ENCODE results near the gene KLRB1.
"Not testable (repeated sequence)": the region's sequence is repeated elsewhere in the genome, so short reads cannot be mapped to it uniquely, and the experiment has no call there.

The KLRB1 gene

DNA sequence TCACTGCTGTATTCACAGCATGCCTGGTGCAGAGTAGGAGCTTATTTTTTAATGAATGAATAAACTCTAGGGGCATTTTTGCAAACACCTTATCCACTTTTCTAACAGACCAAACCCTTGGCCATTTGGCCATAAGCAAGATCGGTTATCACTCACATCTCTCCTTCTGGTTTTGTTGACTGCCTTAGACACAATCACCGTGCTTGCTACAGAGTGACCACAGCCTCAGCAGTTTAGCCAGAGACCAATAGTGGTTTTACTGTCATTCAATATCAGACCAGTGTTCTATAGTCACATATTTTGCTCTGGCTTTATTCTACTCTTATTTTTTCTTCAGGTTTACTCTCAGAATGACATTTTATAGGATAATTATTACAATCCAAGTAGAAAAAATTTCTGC lies 2.2 kb downstream of the KLRB1 start:
- TF ChIP-seq, protein P1, sequence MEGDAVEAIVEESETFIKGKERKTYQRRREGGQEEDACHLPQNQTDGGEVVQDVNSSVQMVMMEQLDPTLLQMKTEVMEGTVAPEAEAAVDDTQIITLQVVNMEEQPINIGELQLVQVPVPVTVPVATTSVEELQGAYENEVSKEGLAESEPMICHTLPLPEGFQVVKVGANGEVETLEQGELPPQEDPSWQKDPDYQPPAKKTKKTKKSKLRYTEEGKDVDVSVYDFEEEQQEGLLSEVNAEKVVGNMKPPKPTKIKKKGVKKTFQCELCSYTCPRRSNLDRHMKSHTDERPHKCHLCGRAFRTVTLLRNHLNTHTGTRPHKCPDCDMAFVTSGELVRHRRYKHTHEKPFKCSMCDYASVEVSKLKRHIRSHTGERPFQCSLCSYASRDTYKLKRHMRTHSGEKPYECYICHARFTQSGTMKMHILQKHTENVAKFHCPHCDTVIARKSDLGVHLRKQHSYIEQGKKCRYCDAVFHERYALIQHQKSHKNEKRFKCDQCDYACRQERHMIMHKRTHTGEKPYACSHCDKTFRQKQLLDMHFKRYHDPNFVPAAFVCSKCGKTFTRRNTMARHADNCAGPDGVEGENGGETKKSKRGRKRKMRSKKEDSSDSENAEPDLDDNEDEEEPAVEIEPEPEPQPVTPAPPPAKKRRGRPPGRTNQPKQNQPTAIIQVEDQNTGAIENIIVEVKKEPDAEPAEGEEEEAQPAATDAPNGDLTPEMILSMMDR (IDR thresholded peaks at IDR 0.05; ENCODE audit: insufficient read depth, low read depth, low read length, missing control alignments) = no peak
- H3K4me3 ChIP-seq (ENCODE audit: low read length) = no peak overlapping the region
- no peak for DNase-seq (ENCODE audit: low read depth)

DNA sequence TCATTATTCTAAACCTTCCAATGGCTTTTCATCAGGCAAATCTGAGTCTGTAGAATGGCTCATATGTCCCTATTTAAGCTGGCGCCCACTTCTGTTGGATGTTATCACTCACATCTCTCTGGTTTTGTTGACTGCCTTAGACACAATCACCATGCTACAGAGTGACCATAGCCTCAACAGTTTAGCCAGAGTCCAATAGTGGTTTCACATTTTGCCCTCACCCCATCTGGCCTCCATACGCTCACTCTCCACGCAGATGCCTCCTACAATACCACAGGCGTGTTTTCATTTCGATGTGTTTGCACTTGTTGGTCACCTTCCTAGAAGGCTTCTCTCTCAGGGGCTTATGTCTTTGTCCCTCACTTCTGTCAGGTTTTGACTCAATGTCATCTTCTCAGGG lies 3.4 kb downstream of the KLRB1 start:
- H3K4me3 ChIP-seq (ENCODE audit: low read length) = no peak overlapping the region
- TF ChIP-seq, protein P1 (IDR thresholded peaks at IDR 0.05; ENCODE audit: insufficient read depth, low read depth, low read length, missing control alignments) = no peak
- no peak for DNase-seq (ENCODE audit: low read depth)

DNA sequence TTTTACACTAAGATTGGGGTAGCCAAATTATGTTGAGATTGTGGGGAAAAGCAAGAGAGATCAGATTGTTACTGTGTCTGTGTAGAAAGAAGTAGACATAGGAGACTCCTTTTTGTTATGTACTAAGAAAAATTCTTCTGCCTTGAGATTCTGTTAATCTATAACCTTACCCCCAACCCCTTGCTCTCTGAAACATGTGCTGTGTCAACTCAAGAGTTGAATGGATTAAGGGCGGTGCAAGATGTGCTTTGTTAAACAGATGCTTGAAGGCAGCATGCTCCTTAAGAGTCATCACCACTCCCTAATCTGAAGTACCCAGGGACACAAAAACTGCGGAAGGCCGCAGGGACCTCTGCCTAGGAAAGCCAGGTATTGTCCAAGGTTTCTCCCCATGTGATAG lies 7.3 kb downstream of the KLRB1 start:
- H3K4me3 ChIP-seq (ENCODE audit: low read length); DNase-seq (ENCODE audit: low read depth): not testable (repeated sequence)

GRCh38 chr12:9598363-9598762 lies 9.4 kb downstream of the KLRB1 start:
- TF ChIP-seq, protein P1 (IDR thresholded peaks at IDR 0.05; ENCODE audit: insufficient read depth, low read depth, low read length, missing control alignments) = no peak
- no peak for DNase-seq (ENCODE audit: low read depth)
- no peak overlapping the region for H3K4me3 ChIP-seq (ENCODE audit: low read length)

- H3K4me3 ChIP-seq (ENCODE audit: low read length) = no peak overlapping the region
- DNase-seq (ENCODE audit: low read depth) = no peak
- TF ChIP-seq, protein P1 (IDR thresholded peaks at IDR 0.05; ENCODE audit: insufficient read depth, low read depth, low read length, missing control alignments) = no peak
Measured at GRCh38 chr12:9597365-9597764, 10.4 kb downstream of the KLRB1 start.

DNA sequence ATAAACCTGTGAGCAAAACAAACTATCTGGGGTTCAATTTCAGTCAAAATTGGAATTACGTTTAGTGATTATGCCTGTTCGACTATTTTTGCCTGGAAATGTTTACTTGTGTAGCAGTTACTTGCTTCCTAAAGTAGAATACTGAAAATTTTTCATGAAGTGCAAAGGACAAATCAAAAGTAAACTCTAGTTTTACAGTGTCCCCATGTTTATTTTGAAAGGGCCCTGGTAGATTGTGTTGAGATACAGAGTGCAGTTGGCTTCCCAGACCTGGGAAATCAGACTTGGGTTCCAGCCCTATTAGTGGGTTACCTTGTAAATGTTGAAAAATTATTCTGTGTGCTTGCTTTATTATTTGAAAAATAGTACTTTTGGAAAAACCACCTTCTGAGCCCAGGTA lies 17.3 kb downstream of the KLRB1 start:
- TF ChIP-seq, protein P1 (IDR thresholded peaks at IDR 0.05; ENCODE audit: insufficient read depth, low read depth, low read length, missing control alignments) = no peak
- no peak overlapping the region for H3K4me3 ChIP-seq (ENCODE audit: low read length)
- DNase-seq (ENCODE audit: low read depth) = no peak

GRCh38 chr12:9588749-9589148 lies 19.0 kb downstream of the KLRB1 start:
- no peak for DNase-seq (ENCODE audit: low read depth)
- TF ChIP-seq, protein P1 (IDR thresholded peaks at IDR 0.05; ENCODE audit: insufficient read depth, low read depth, low read length, missing control alignments) = no peak
- H3K4me3 ChIP-seq (ENCODE audit: low read length) = no peak overlapping the region

All from epithelial cell of esophagus (primary cell).